HG03575 (cell line): ENCODE measurements around the gene SH3RF3.

Experiments
- ATAC-seq: cut with Tn5 transposase; IDR thresholded peaks from one replicate; pipeline ENCODE4 v1.9.1; 2021; ENCODE audit not compliant: unreplicated experiment, insufficient number of reproducible peaks, low FRiP score; ENCODE audit errors: extremely low read depth

SH3RF3 gene

GRCh38 chr2:109244750-109245382, 115.9 kb downstream of the SH3RF3 start:
- no peak for ATAC-seq

DNA sequence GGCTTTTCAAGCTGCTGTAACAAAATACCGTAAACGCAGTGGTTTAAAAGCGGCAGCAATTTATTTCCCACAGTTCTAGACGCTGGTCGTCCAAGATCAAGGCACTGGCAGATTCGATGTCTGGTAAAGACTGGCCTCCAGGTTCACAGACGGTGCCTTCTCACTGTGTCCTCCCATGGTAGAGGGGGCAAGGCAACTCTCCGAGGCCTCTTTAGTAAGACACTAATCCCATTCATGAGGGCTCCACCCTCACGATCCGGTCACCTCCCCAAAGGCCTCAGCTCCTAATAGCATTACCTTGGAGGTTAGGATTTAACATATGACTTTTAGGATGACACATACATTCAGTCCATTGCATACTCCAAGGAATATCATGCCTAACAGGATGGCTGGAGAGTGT, 117.2 kb downstream of the SH3RF3 start:
- no peak for ATAC-seq

GRCh38 chr2:109246616-109247015, 117.6 kb downstream of the SH3RF3 start:
- ATAC-seq, result no peak

DNA sequence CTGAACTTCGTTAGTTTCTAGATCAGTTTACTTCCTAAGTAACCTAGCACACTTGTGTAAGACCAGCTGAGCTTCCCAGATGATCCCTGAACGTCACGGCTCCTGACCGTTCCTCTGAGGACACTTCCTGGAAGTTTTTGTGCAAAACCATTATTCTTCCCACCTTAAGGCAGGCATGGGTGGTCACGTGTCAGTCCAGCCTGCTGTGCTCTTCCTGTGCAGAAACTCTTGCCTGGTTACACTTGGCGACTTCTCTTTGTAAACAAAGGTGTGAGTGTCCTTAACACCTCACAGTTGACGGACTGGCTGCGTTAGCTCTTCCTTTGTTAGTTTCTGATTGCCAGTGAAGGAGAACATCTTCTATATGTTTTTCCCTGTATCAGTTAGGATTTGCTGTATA, 118.3 kb downstream of the SH3RF3 start:
- ATAC-seq, result no peak

GRCh38 chr2:109247812-109248211, 118.8 kb downstream of the SH3RF3 start:
- no peak for ATAC-seq

DNA sequence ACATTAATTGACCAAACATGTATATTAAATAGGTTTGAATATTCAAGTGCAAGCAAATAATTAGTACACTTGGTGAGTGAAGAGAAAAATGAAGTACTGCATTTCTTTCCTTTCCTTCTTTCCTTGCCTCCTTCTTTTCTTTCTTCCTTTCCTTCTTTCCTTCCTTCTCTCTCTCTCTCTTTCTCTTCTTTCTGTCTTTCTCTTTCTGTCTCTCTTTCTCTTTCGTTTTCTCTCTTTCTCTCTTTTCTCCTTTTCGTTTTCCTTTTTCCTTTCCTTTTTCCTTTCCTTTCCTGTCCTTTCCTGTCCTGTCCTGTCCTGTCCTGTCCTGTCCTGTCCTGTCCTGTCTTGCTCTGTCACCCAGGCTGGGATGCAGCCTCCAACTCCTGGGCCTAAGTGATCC, 119.6 kb downstream of the SH3RF3 start:
- no peak for ATAC-seq

DNA sequence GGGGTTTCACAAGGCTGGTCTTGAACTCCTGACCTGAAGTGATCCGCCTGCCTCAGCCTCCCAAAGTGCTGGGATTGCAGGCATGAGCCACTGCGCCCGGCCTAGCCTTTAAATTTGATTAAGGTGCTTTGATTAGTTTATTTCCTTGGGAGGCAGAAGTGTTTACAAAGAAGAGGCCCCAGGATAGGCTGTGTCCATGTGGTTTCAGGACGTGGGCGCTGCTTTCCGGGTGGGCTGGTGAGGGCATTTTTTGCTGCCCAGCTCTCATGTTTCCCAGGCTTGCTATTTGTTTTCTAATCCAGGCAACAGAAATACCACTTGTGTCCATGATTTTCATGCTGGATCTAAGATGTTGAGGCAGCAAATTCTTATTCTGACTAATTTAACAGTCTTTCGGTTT, 124.2 kb downstream of the SH3RF3 start:
- no peak for ATAC-seq

GRCh38 chr2:109254174-109254904, 125.3 kb downstream of the SH3RF3 start:
- ATAC-seq, result no peak

DNA sequence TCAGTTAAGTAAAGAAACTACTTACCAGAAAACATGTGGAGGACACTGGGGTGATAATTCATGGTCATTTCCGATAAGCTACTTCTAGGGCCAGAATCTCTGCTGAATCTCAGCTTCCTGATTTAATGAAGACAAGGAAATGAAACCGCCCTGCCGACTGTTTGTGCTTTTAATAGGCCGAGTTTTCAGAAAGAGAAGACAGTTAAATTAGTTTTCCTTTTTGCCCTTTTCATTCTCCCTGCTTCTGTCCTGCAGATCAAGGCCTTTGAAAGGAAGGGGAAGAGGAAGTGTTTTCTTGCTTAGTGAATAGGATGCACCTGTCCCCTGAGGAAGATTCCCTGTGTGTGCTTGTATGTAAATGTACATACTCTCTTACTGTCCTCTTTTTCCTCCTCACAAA, 126.6 kb downstream of the SH3RF3 start:
- no peak for ATAC-seq

DNA sequence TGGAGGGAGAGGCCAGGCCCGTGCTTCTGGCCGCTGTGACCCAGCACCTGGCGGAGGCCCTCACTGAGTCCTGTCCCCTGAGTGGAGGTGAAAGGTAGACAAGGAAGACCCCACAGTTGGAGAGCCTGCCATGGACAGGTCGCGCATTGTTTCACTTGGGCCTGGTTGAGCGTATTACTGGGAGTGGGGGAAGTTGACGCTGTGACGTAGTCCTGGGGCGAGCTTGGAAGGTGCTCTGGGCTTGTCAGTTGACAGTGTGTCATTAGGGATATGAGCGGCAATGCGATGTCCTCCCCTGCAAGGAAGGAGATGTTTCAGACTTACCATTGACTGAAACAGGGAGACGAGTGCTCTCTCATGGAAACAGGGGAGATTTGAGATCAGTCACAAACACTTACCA, 127.1 kb downstream of the SH3RF3 start:
- no peak for ATAC-seq

DNA sequence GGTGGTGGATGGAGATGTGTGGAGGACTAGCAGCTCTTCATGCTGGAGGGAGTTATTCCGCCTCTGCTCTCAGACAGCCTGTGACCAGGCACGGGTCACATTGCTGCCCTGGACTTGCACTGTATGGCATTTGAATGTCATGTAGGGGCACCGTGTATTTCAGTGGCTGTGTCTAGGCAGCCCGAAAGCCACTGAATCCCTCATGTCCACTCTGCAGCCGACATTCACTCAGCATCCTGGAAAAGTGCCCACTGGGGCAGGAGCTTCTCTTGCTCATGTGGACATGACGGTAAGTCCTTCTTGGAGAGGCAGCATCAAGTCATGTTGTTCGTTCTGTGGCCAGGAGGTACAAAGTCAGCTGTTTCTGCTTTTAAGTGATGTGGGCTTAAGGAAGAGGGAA, 127.9 kb downstream of the SH3RF3 start:
- no peak for ATAC-seq

DNA sequence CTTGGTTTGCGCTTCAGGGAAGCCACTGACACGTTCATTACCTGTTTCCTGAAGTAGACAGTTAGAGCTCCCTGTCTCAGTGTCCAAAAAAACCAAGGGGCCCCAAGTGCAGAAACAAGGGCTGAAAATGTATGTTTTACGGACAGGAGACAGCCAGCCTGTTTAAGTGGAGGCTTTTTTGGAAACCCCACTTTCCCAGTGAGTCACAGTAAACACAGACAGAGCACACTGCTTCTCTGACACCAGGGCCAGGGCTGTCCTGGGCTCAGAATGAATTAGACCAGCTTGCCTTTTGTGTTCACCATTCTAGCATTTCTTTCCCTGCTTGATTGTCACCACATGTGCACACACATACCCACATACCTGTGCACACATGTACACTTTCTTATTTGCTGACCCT, 128.6 kb downstream of the SH3RF3 start:
- ATAC-seq, result no peak

DNA sequence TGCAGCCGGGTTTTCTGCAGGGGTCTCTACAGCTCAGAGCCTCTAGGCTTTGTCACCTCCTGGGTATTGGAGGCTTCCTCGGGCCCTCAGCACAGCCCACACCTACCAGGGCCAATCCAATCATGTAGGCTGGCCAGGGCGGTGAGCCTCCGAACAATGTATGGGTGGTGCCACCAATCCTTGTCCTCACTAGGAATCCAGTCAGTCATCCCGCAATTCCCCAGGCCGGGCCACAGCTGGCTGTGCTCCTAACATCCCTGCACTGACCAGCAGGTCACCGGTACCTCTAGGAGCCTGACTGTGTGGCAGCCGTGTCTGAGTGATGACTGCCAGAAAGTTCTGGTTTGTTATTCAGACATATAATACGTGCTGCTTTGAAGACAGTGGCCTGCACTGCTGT, 129.4 kb downstream of the SH3RF3 start:
- ATAC-seq, result no peak

- ATAC-seq, result no peak
These were observed 130.0 kb downstream of the SH3RF3 start for GRCh38 chr2:109258905-109259540.

- ATAC-seq, result no peak
These were observed 130.7 kb downstream of the SH3RF3 start for GRCh38 chr2:109259671-109260070.

- no peak for ATAC-seq
These were observed 131.3 kb downstream of the SH3RF3 start for GRCh38 chr2:109260116-109260855.

- no peak for ATAC-seq
These were observed 132.1 kb downstream of the SH3RF3 start for GRCh38 chr2:109260886-109261700.

- ATAC-seq, result no peak
These were observed 133.1 kb downstream of the SH3RF3 start for GRCh38 chr2:109261906-109262631.
